Measurements from ENCODE around the gene UMPS. TPM values are rescaled to one million over a fixed set of nuclear protein-coding genes. Genes with fewer than 3 reads are reported as not detected.
"Not testable (repeated sequence)": the region's sequence is repeated elsewhere in the genome, so short reads cannot be mapped to it uniquely, and the experiment has no call there.

Gene UMPS
- total RNA-seq, 1 experiment from 2014 or later: 17.4 TPM

- Histone ChIP-seq H2AFZ (ENCODE audit: low read length) (no peak overlapping the region), H3K4me3 (ENCODE audit: low read length) (no peak overlapping the region), H3K27ac (ENCODE audit: low read length) (no peak overlapping the region), H3K36me3 (ENCODE audit: insufficient read depth, low read length) (no peaks in the 10 kb centered on the region), H3K9ac (ENCODE audit: low read length) (no peak overlapping the region), H3K9me3 (ENCODE audit: low read length) (no peaks in the 10 kb centered on the region), H3K4me2 (ENCODE audit: low read depth, low read length, poor library complexity, severe bottlenecking) (no peak overlapping the region), H4K20me1 (ENCODE audit: insufficient read depth, low read depth, low read length) (no peaks in the 10 kb centered on the region), H3K9me2 (replicated peaks; ENCODE audit: insufficient read depth, low read length) (no peaks in the 10 kb centered on the region), H3K4me1 (ENCODE audit: low read length) (no peaks in the 10 kb centered on the region), H3K79me2 (ENCODE audit: low read length) (no peaks in the 10 kb centered on the region), H3K27me3 (ENCODE audit: low read length) (no peaks in the 10 kb centered on the region)
- DNase-seq: no peak
These were observed 30.4 kb upstream of the UMPS start for GRCh38 chr3:124699686-124700396.

GRCh38 chr3:124700880-124701684, 29.2 kb upstream of the UMPS start:
- Histone ChIP-seq H3K9ac (ENCODE audit: low read length) (no peak overlapping the region), H3K4me2 (ENCODE audit: low read depth, low read length, poor library complexity, severe bottlenecking) (no peak overlapping the region)

GRCh38 chr3:124701687-124702086, 28.6 kb upstream of the UMPS start:
- Histone ChIP-seq H3K4me1 (ENCODE audit: low read length) (no peaks in the 10 kb centered on the region), H3K27me3 (ENCODE audit: low read length) (no peaks in the 10 kb centered on the region), H3K9ac (ENCODE audit: low read length) (no peak overlapping the region), H3K36me3 (ENCODE audit: insufficient read depth, low read length) (no peaks in the 10 kb centered on the region), H4K20me1 (ENCODE audit: insufficient read depth, low read depth, low read length) (no peaks in the 10 kb centered on the region), H3K4me3 (ENCODE audit: low read length) (no peak overlapping the region), H3K4me2 (ENCODE audit: low read depth, low read length, poor library complexity, severe bottlenecking) (no peak overlapping the region), H3K9me3 (ENCODE audit: low read length) (no peaks in the 10 kb centered on the region), H3K79me2 (ENCODE audit: low read length) (no peaks in the 10 kb centered on the region), H3K27ac (ENCODE audit: low read length) (no peak overlapping the region), H3K9me2 (replicated peaks; ENCODE audit: insufficient read depth, low read length) (no peaks in the 10 kb centered on the region), H2AFZ (ENCODE audit: low read length) (no peak overlapping the region)
- no peak for DNase-seq

More at GRCh38 chr3:124700880-124701684, 29.2 kb upstream of the UMPS start:
- Histone ChIP-seq H3K4me3 (ENCODE audit: low read length) (no peak overlapping the region), H3K9me2 (replicated peaks; ENCODE audit: insufficient read depth, low read length) (no peaks in the 10 kb centered on the region), H4K20me1 (ENCODE audit: insufficient read depth, low read depth, low read length) (no peaks in the 10 kb centered on the region), H3K9me3 (ENCODE audit: low read length) (no peaks in the 10 kb centered on the region), H3K4me1 (ENCODE audit: low read length) (no peaks in the 10 kb centered on the region), H2AFZ (ENCODE audit: low read length) (no peak overlapping the region), H3K27me3 (ENCODE audit: low read length) (no peaks in the 10 kb centered on the region), H3K36me3 (ENCODE audit: insufficient read depth, low read length) (no peaks in the 10 kb centered on the region), H3K79me2 (ENCODE audit: low read length) (no peaks in the 10 kb centered on the region), H3K27ac (ENCODE audit: low read length) (no peak overlapping the region)
- DNase-seq: no peak

- H3K27ac ChIP-seq (ENCODE audit: low read length): no peak overlapping the region
- H2AFZ ChIP-seq (ENCODE audit: low read length): no peak overlapping the region
- DNase-seq: no peak
- no peaks in the 10 kb centered on the region for H3K4me1 ChIP-seq (ENCODE audit: low read length)
- H3K4me2 ChIP-seq (ENCODE audit: low read depth, low read length, poor library complexity, severe bottlenecking): no peak overlapping the region
- H3K9me2 ChIP-seq (replicated peaks; ENCODE audit: insufficient read depth, low read length): no peaks in the 10 kb centered on the region
- no peak overlapping the region for H3K9ac ChIP-seq (ENCODE audit: low read length)
- H3K79me2 ChIP-seq (ENCODE audit: low read length): no peaks in the 10 kb centered on the region
- no peak overlapping the region for H3K4me3 ChIP-seq (ENCODE audit: low read length)
- H3K9me3 ChIP-seq (ENCODE audit: low read length): no peaks in the 10 kb centered on the region
- H3K27me3 ChIP-seq (ENCODE audit: low read length): no peaks in the 10 kb centered on the region
- H3K36me3 ChIP-seq (ENCODE audit: insufficient read depth, low read length): no peaks in the 10 kb centered on the region
- H4K20me1 ChIP-seq (ENCODE audit: insufficient read depth, low read depth, low read length): no peaks in the 10 kb centered on the region
These were observed 27.3 kb upstream of the UMPS start for GRCh38 chr3:124702950-124703349.

GRCh38 chr3:124705552-124705951, 24.7 kb upstream of the UMPS start:
- no peaks in the 10 kb centered on the region for H3K79me2 ChIP-seq (ENCODE audit: low read length)
- no peak overlapping the region for H3K4me2 ChIP-seq (ENCODE audit: low read depth, low read length, poor library complexity, severe bottlenecking)
- H3K27me3 ChIP-seq (ENCODE audit: low read length): no peaks in the 10 kb centered on the region
- no peak overlapping the region for H3K9ac ChIP-seq (ENCODE audit: low read length)
- no peak overlapping the region for H3K4me3 ChIP-seq (ENCODE audit: low read length)
- no peak overlapping the region for H3K27ac ChIP-seq (ENCODE audit: low read length)
- no peak for DNase-seq
- H3K36me3 ChIP-seq (ENCODE audit: insufficient read depth, low read length): no peaks in the 10 kb centered on the region
- H4K20me1 ChIP-seq (ENCODE audit: insufficient read depth, low read depth, low read length): no peaks in the 10 kb centered on the region
- H2AFZ ChIP-seq (ENCODE audit: low read length): no peak overlapping the region
- no peaks in the 10 kb centered on the region for H3K9me3 ChIP-seq (ENCODE audit: low read length)
- H3K4me1 ChIP-seq (ENCODE audit: low read length): no peaks in the 10 kb centered on the region
- no peaks in the 10 kb centered on the region for H3K9me2 ChIP-seq (replicated peaks; ENCODE audit: insufficient read depth, low read length)

- H2AFZ ChIP-seq (ENCODE audit: low read length); H3K27me3 ChIP-seq (ENCODE audit: low read length); H3K9ac ChIP-seq (ENCODE audit: low read length); H3K9me2 ChIP-seq (replicated peaks; ENCODE audit: insufficient read depth, low read length); H4K20me1 ChIP-seq (ENCODE audit: insufficient read depth, low read depth, low read length); DNase-seq; H3K36me3 ChIP-seq (ENCODE audit: insufficient read depth, low read length); H3K4me2 ChIP-seq (ENCODE audit: low read depth, low read length, poor library complexity, severe bottlenecking); H3K4me3 ChIP-seq (ENCODE audit: low read length); H3K79me2 ChIP-seq (ENCODE audit: low read length); H3K9me3 ChIP-seq (ENCODE audit: low read length); H3K4me1 ChIP-seq (ENCODE audit: low read length); H3K27ac ChIP-seq (ENCODE audit: low read length): not testable (repeated sequence)
These were observed 23.0 kb upstream of the UMPS start for GRCh38 chr3:124707223-124707622.

GRCh38 chr3:124707656-124708062, 22.6 kb upstream of the UMPS start:
- H3K4me1 ChIP-seq (ENCODE audit: low read length): no peaks in the 10 kb centered on the region
- H3K9me3 ChIP-seq (ENCODE audit: low read length): no peaks in the 10 kb centered on the region
- H3K4me3 ChIP-seq (ENCODE audit: low read length): no peak overlapping the region
- no peaks in the 10 kb centered on the region for H4K20me1 ChIP-seq (ENCODE audit: insufficient read depth, low read depth, low read length)
- no peak for DNase-seq
- no peak overlapping the region for H3K27ac ChIP-seq (ENCODE audit: low read length)
- H3K9ac ChIP-seq (ENCODE audit: low read length): no peak overlapping the region
- no peaks in the 10 kb centered on the region for H3K79me2 ChIP-seq (ENCODE audit: low read length)
- H3K4me2 ChIP-seq (ENCODE audit: low read depth, low read length, poor library complexity, severe bottlenecking): no peak overlapping the region
- no peak overlapping the region for H2AFZ ChIP-seq (ENCODE audit: low read length)
- H3K27me3 ChIP-seq (ENCODE audit: low read length): no peaks in the 10 kb centered on the region
- H3K9me2 ChIP-seq (replicated peaks; ENCODE audit: insufficient read depth, low read length): no peaks in the 10 kb centered on the region
- H3K36me3 ChIP-seq (ENCODE audit: insufficient read depth, low read length): no peaks in the 10 kb centered on the region

GRCh38 chr3:124714223-124714853, 15.9 kb upstream of the UMPS start:
- Histone ChIP-seq H3K27ac (ENCODE audit: low read length) (no peak overlapping the region), H3K4me1 (ENCODE audit: low read length) (no peaks in the 10 kb centered on the region), H3K27me3 (ENCODE audit: low read length) (no peaks in the 10 kb centered on the region), H3K36me3 (ENCODE audit: insufficient read depth, low read length) (no peaks in the 10 kb centered on the region), H3K9ac (ENCODE audit: low read length) (no peak overlapping the region), H4K20me1 (ENCODE audit: insufficient read depth, low read depth, low read length) (no peaks in the 10 kb centered on the region), H3K9me2 (replicated peaks; ENCODE audit: insufficient read depth, low read length) (no peaks in the 10 kb centered on the region), H3K79me2 (ENCODE audit: low read length) (no peaks in the 10 kb centered on the region), H3K4me3 (ENCODE audit: low read length) (no peak overlapping the region), H3K4me2 (ENCODE audit: low read depth, low read length, poor library complexity, severe bottlenecking) (no peak overlapping the region), H2AFZ (ENCODE audit: low read length) (no peak overlapping the region), H3K9me3 (ENCODE audit: low read length) (no peaks in the 10 kb centered on the region)
- DNase-seq: no peak

Measured in Karpas-422 (cell line).